GM19043 (cell line): ENCODE measurements around the gene SCFD2.

Experiments
- ATAC-seq: cut with Tn5 transposase; IDR thresholded peaks from one replicate; pipeline ENCODE4 v1.9.1; 2021; ENCODE audit warnings: low read depth; ENCODE audit not compliant: unreplicated experiment

SCFD2 gene

GRCh38 chr4:53022513-53023100 is 343.3 kb downstream of the SCFD2 start:
- no peak for ATAC-seq

GRCh38 chr4:53021754-53022512 is 343.9 kb downstream of the SCFD2 start:
- ATAC-seq, result no peak

GRCh38 chr4:53019485-53020382 is 346.1 kb downstream of the SCFD2 start:
- no peak for ATAC-seq

GRCh38 chr4:53018471-53018870 is 347.4 kb downstream of the SCFD2 start:
- ATAC-seq, result no peak

- ATAC-seq, result no peak
These were observed 349.6 kb downstream of the SCFD2 start for GRCh38 chr4:53016099-53016820.

- ATAC-seq, result no peak
These were observed 350.2 kb downstream of the SCFD2 start for GRCh38 chr4:53015681-53016080.

GRCh38 chr4:53014881-53015280 is 351.0 kb downstream of the SCFD2 start:
- ATAC-seq, result no peak

- no peak for ATAC-seq
These were observed 351.7 kb downstream of the SCFD2 start for GRCh38 chr4:53013873-53014775.

- peak; percentile 80 for ATAC-seq
These were observed 353.1 kb downstream of the SCFD2 start for GRCh38 chr4:53012738-53013137.

- ATAC-seq, result no peak
These were observed 354.5 kb downstream of the SCFD2 start for GRCh38 chr4:53011259-53011905.

- ATAC-seq, result no peak
These were observed 355.5 kb downstream of the SCFD2 start for GRCh38 chr4:53010318-53010717.

- ATAC-seq, result peak; percentile 39
These were observed 356.0 kb downstream of the SCFD2 start for GRCh38 chr4:53009824-53010223.

GRCh38 chr4:53007024-53007423 is 358.8 kb downstream of the SCFD2 start:
- no peak for ATAC-seq

GRCh38 chr4:53005808-53006207 is 360.1 kb downstream of the SCFD2 start:
- ATAC-seq, result no peak

GRCh38 chr4:53005149-53005546 is 360.7 kb downstream of the SCFD2 start:
- ATAC-seq, result no peak

- ATAC-seq, result no peak
These were observed 361.2 kb downstream of the SCFD2 start for GRCh38 chr4:53004497-53005148.

- ATAC-seq, result no peak
These were observed 361.9 kb downstream of the SCFD2 start for GRCh38 chr4:53003959-53004358.

- ATAC-seq, result no peak
These were observed 365.3 kb downstream of the SCFD2 start for GRCh38 chr4:53000560-53000959.

GRCh38 chr4:52999626-53000025 is 366.2 kb downstream of the SCFD2 start:
- ATAC-seq, result no peak
